OCI-LY3 (cell line): Measurements from ENCODE around the gene LPCAT1.

Experiments
- H2AFZ ChIP-seq: fragments of 200-600, 300-600 bp; shearing (Covaris generic); 2 replicates; pipeline ENCODE4 v1.6.0; 2014; ENCODE audit warnings: antibody characterized with exemption, low read depth, low read length
- H3K27ac ChIP-seq: fragments of 200-600, 300-600 bp; sonication (generic); 2 replicates; pipeline ENCODE4 v1.5.1; 2014; ENCODE audit warnings: mild to moderate bottlenecking, low read length, moderate library complexity, mixed read lengths
- H3K27me3 ChIP-seq: fragments of 200-600, 300-600 bp; sonication (generic); 2 replicates; pipeline ENCODE4 v1.6.1; 2014; ENCODE audit warnings: low read depth, low read length, mixed read lengths
- H3K36me3 ChIP-seq: fragments of 200-600, 300-600 bp; sonication (generic); replicated peaks from 2 replicates; pipeline ENCODE3; 2014; ENCODE audit warnings: low read depth, low read length, mixed read lengths
- H3K4me1 ChIP-seq: fragments of 300-600, 200-600 bp; sonication (generic); 2 replicates; pipeline ENCODE4 v1.6.1; 2014; ENCODE audit warnings: low read length, mixed read lengths
- H3K4me2 ChIP-seq: fragments of 200-600, 300-600 bp; sonication (generic); 2 replicates; pipeline ENCODE4 v1.6.1; 2014; ENCODE audit warnings: low read length, mixed read lengths
- H3K4me3 ChIP-seq: fragments of 300-600, 200-600 bp; sonication (generic); 2 replicates; pipeline ENCODE4 v1.5.1; 2014; ENCODE audit warnings: antibody characterized with exemption, mild to moderate bottlenecking, low read length, moderate library complexity
- H3K79me2 ChIP-seq: fragments of 300-600, 200-600 bp; shearing (Covaris generic); 2 replicates; pipeline ENCODE4 v1.6.1; 2014; ENCODE audit warnings: mild to moderate bottlenecking, low read length, mixed read lengths
- H3K9ac ChIP-seq: fragments of 300-600, 200-600 bp; shearing (Covaris generic); 2 replicates; pipeline ENCODE4 v1.6.0; 2014; ENCODE audit warnings: mild to moderate bottlenecking, low read length, moderate library complexity
- H3K9me3 ChIP-seq: fragments of 200-600, 300-600 bp; shearing (Covaris generic); 2 replicates; pipeline ENCODE4 v1.6.1; 2014; ENCODE audit warnings: low read length, mixed read lengths; ENCODE audit not compliant: insufficient read depth
- H4K20me1 ChIP-seq: fragments of 200-600, 300-600 bp; sonication (generic); 2 replicates; pipeline ENCODE4 v1.6.1; 2016; ENCODE audit warnings: low read length, mixed read lengths; ENCODE audit not compliant: insufficient read depth
- EZH2phosphoT487 ChIP-seq: fragments of 200-600 bp; shearing (Covaris generic); IDR thresholded peaks from 2 replicates; pipeline ENCODE4 v1.6.1; 2018; ENCODE audit warnings: antibody characterized with exemption, mixed run types, low read depth
- TF ChIP-seq, protein P1 (sequence below): fragments of 200-600, 300-600 bp; sonication (generic); IDR thresholded peaks from 2 replicates; pipeline ENCODE4 v1.5.1; 2014; ENCODE audit warnings: antibody characterized with exemption, low read length, low read depth

LPCAT1 gene

DNA sequence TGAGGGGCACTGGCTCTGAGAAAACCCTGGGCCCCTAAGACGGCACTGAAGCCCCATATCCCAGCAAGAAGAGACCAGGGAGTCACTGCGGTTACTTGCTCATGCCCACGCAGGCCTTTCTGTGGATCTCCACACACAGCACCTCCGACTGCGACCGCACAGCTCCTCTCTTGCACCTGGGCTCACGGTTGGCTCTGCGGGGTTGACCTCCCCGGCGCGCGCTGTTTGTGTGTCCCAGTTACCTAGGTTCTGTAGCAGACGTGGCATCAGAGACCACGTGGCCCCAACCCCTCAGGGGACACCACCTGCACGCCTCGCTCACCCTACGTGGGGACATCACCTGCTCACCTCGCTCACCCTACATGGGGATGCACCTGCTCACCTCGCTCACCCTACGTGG lies 12.7 kb downstream of the LPCAT1 start:
- H3K9ac ChIP-seq = no peak overlapping the region
- H3K36me3 ChIP-seq = peaks cover 48% of the 10 kb centered on the region
- H3K79me2 ChIP-seq = peaks cover 100% of the 10 kb centered on the region
- H3K4me3 ChIP-seq = no peak overlapping the region
- no peaks in the 10 kb centered on the region for H3K27me3 ChIP-seq
- no peak overlapping the region for H2AFZ ChIP-seq
- TF ChIP-seq, protein P1, sequence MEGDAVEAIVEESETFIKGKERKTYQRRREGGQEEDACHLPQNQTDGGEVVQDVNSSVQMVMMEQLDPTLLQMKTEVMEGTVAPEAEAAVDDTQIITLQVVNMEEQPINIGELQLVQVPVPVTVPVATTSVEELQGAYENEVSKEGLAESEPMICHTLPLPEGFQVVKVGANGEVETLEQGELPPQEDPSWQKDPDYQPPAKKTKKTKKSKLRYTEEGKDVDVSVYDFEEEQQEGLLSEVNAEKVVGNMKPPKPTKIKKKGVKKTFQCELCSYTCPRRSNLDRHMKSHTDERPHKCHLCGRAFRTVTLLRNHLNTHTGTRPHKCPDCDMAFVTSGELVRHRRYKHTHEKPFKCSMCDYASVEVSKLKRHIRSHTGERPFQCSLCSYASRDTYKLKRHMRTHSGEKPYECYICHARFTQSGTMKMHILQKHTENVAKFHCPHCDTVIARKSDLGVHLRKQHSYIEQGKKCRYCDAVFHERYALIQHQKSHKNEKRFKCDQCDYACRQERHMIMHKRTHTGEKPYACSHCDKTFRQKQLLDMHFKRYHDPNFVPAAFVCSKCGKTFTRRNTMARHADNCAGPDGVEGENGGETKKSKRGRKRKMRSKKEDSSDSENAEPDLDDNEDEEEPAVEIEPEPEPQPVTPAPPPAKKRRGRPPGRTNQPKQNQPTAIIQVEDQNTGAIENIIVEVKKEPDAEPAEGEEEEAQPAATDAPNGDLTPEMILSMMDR = no peak
- no peak for TF ChIP-seq EZH2phosphoT487
- peaks cover 98% of the 10 kb centered on the region for H4K20me1 ChIP-seq
- H3K27ac ChIP-seq = no peak overlapping the region
- H3K4me2 ChIP-seq = no peak overlapping the region
- H3K9me3 ChIP-seq = no peaks in the 10 kb centered on the region
- H3K4me1 ChIP-seq = peaks cover 55% of the 10 kb centered on the region

DNA sequence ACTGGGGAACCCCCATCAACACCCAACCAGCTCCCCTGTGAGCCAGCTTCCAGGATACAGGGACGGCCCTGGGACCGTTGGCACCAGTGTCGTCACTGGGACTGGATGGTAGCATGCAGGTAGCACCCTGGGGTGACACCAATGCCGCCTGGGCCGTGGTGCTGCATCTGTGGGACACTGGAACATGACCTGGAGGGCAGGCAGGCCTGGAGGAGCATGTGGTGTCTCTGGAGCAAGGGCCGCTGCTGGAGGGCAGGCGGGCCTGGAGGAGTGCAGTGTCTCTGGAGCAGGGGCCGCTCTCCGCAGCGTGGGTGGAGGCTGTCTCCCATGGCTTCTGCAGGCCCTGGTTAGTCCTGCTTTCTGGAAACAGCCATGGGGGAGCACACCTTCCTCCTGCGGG lies 13.1 kb downstream of the LPCAT1 start:
- peaks cover 55% of the 10 kb centered on the region for H3K4me1 ChIP-seq
- no peak overlapping the region for H3K9ac ChIP-seq
- H3K79me2 ChIP-seq = peaks cover 100% of the 10 kb centered on the region

DNA sequence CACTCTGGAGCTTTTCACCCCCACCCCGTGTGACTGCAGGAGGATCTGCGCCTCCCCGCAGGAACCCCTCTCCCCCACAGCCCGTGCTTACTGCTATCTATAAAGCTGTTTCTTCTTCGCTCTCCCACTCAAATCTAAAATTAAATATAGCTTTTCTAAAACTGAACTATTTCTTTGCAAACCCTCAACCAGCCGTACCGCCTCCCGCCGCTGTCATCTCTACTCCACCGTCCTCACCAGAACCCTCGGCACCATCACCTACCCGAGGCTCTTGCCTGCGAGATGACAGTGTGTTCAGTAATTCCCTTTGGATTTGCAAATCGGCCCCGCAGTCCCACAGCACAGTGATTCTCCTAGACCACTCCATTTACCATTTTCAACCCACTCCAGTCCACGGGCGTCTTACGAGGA lies 13.6 kb downstream of the LPCAT1 start:
- H3K9ac ChIP-seq = no peak overlapping the region
- no peak overlapping the region for H3K27ac ChIP-seq
- no peak overlapping the region for H3K4me3 ChIP-seq
- H3K4me2 ChIP-seq = no peak overlapping the region
- H3K9me3 ChIP-seq = no peaks in the 10 kb centered on the region
- H4K20me1 ChIP-seq = peaks cover 95% of the 10 kb centered on the region
- no peak overlapping the region for H2AFZ ChIP-seq
- no peaks in the 10 kb centered on the region for H3K27me3 ChIP-seq
- TF ChIP-seq, protein P1 = no peak
- TF ChIP-seq EZH2phosphoT487 = no peak
- H3K36me3 ChIP-seq = peaks cover 47% of the 10 kb centered on the region
- peaks cover 100% of the 10 kb centered on the region for H3K79me2 ChIP-seq
- H3K4me1 ChIP-seq = peaks cover 55% of the 10 kb centered on the region

More for the DNA sequence above, 13.1 kb downstream of the LPCAT1 start:
- Histone ChIP-seq H3K27ac (no peak overlapping the region), H2AFZ (no peak overlapping the region), H3K4me3 (no peak overlapping the region), H3K4me2 (no peak overlapping the region), H4K20me1 (peaks cover 98% of the 10 kb centered on the region), H3K36me3 (peaks cover 45% of the 10 kb centered on the region), H3K27me3 (no peaks in the 10 kb centered on the region), H3K9me3 (no peaks in the 10 kb centered on the region)
- TF ChIP-seq, protein P1 = no peak
- no peak for TF ChIP-seq EZH2phosphoT487

DNA sequence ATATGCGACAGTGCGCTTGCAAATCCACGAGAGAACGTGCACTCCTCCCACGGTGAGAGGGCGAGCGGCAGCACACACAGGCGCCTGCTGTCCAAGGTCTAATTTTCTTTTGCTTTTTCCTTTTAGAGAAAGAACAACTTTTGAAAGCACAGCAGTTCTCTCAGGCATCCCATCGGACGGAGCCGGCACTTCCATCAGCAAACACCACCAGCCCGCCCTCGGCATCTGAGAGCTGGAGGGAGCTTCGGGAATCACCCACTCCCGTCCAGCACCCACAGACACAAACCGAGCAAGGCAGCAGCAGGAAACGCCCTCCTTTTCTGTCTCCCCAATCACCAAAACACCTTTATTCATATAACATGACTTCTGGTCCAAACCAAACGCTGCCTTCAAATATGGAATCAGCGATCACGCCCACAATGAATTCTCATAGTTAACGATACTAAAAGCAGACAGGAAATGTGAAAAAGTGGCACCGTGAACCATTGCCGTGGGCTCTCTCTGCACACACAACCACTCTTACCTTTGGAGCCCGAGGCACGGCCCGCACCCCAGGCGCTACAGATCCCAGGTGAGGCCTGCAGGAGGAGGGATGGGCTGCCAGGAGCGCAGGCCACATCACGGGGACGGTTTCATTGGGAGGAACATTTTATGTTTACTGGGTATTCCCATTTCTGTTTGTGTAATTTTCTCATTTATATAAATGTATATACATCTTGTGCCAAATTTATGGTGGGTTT lies 14.2 kb downstream of the LPCAT1 start:
- Histone ChIP-seq H2AFZ (no peak overlapping the region), H3K4me3 (no peak overlapping the region), H3K9me3 (no peaks in the 10 kb centered on the region), H3K27ac (no peak overlapping the region), H3K4me2 (no peak overlapping the region), H3K4me1 (peaks cover 58% of the 10 kb centered on the region), H3K27me3 (no peaks in the 10 kb centered on the region), H3K79me2 (peaks cover 100% of the 10 kb centered on the region), H4K20me1 (peaks cover 88% of the 10 kb centered on the region), H3K9ac (no peak overlapping the region), H3K36me3 (peaks cover 44% of the 10 kb centered on the region)
- no peak for TF ChIP-seq EZH2phosphoT487
- TF ChIP-seq, protein P1 = no peak
